Astrocyte (in vitro differentiated cells and primary cell): ENCODE results near the gene CELF2. TPM values are rescaled to one million over a fixed set of nuclear protein-coding genes. Genes with fewer than 3 reads are reported as not detected.
"Not testable (repeated sequence)": the region's sequence is repeated elsewhere in the genome, so short reads cannot be mapped to it uniquely, and the experiment has no call there.

ENCODE experiments used
- DNase-seq: peaks from one replicate; pipeline ENCODE4 v3.0.0-alpha.2; 2010; ENCODE audit warnings: low read depth
- FAIRE-seq: peaks from 2 replicates; lab custom pipeline; 2011; peaks lifted over from hg19 to GRCh38; lab: Jason Lieb, UNC
- H2AFZ ChIP-seq: 2 replicates; pipeline ENCODE4 v1.6.0; 2012; ENCODE audit warnings: low read depth, low read length, inconsistent platforms
- H3K27ac ChIP-seq: 2 replicates; pipeline ENCODE4 v1.5.1; 2011; ENCODE audit warnings: low read depth, low read length, inconsistent platforms
- H3K27me3 ChIP-seq: 2 replicates; pipeline ENCODE4 v1.6.0; 2011; ENCODE audit warnings: low read length, inconsistent platforms; ENCODE audit not compliant: insufficient read depth
- H3K36me3 ChIP-seq: 2 replicates; pipeline ENCODE4 v1.5.1; 2011; ENCODE audit warnings: low read length, inconsistent platforms; ENCODE audit not compliant: insufficient read depth
- H3K4me1 ChIP-seq: 2 replicates; pipeline ENCODE4 v1.5.1; 2011; ENCODE audit warnings: low read length, inconsistent platforms; ENCODE audit not compliant: insufficient read depth
- H3K4me2 ChIP-seq: 2 replicates; pipeline ENCODE4 v1.6.0; 2012; ENCODE audit warnings: low read length, inconsistent platforms
- H3K4me3 ChIP-seq: 2 replicates; pipeline ENCODE4 v1.5.1; 2011; ENCODE audit warnings: low read depth, mild to moderate bottlenecking, low read length, inconsistent platforms; ENCODE audit not compliant: insufficient read depth
- H3K79me2 ChIP-seq: 2 replicates; pipeline ENCODE4 v1.6.0; 2012; ENCODE audit warnings: mild to moderate bottlenecking, low read length, inconsistent platforms; ENCODE audit not compliant: insufficient read depth
- H3K9ac ChIP-seq: 2 replicates; pipeline ENCODE4 v1.6.0; 2012; ENCODE audit warnings: mild to moderate bottlenecking, low read length, inconsistent platforms
- H3K9me3 ChIP-seq: 2 replicates; pipeline ENCODE4 v1.5.1; 2012; ENCODE audit warnings: low read depth, mild to moderate bottlenecking, low read length, inconsistent platforms; ENCODE audit not compliant: insufficient read depth
- H4K20me1 ChIP-seq: 2 replicates; pipeline ENCODE4 v1.6.0; 2012; ENCODE audit warnings: low read length, inconsistent platforms; ENCODE audit not compliant: insufficient read depth
- H3K27ac Mint-ChIP-seq: one replicate; pipeline ENCODE4 v1.8.0; 2021; ENCODE audit warnings: mild to moderate bottlenecking, mixed read lengths; ENCODE audit not compliant: unreplicated experiment
- H3K27me3 Mint-ChIP-seq: one replicate; pipeline ENCODE4 v1.8.0; 2021; ENCODE audit warnings: low read depth, mixed read lengths; ENCODE audit not compliant: unreplicated experiment
- H3K36me3 Mint-ChIP-seq: one replicate; pipeline ENCODE4 v1.8.0; 2021; ENCODE audit warnings: low read depth, mixed read lengths; ENCODE audit not compliant: unreplicated experiment
- H3K4me1 Mint-ChIP-seq: one replicate; pipeline ENCODE4 v1.8.0; 2021; ENCODE audit warnings: low read depth, mixed read lengths; ENCODE audit not compliant: unreplicated experiment
- H3K4me3 Mint-ChIP-seq: one replicate; pipeline ENCODE4 v1.8.0; 2021; ENCODE audit warnings: mild to moderate bottlenecking, moderate library complexity, mixed read lengths; ENCODE audit not compliant: unreplicated experiment
- H3K9me3 Mint-ChIP-seq: one replicate; pipeline ENCODE4 v1.8.0; 2021; ENCODE audit warnings: mild to moderate bottlenecking, mixed read lengths; ENCODE audit not compliant: unreplicated experiment
- CTCF ChIP-seq: IDR thresholded peaks from 2 replicates; pipeline ENCODE4 v1.5.1; 2011; ENCODE audit warnings: low read depth, mild to moderate bottlenecking, inconsistent platforms, low read length, moderate library complexity; ENCODE audit not compliant: insufficient read depth
- EZH2 ChIP-seq: IDR thresholded peaks from 2 replicates; pipeline ENCODE4 v1.6.1; 2012; ENCODE audit warnings: mild to moderate bottlenecking, low read length, inconsistent platforms; ENCODE audit not compliant: insufficient read depth
- total RNA-seq: library from RNA; stranded (reverse); gene quantifications from 2 replicates; pipeline ENCODE4 v1.2.1, GENCODE V29; 2021

CELF2 gene
- total RNA-seq, 1 donor from 2014 or later, result 76.1 TPM

GRCh38 chr10:11363497-11363896 lies 345.8 kb downstream of the CELF2 start:
- FAIRE-seq, result no peak
- H3K9ac ChIP-seq, result no peak overlapping the region
- no peak overlapping the region for H3K27ac ChIP-seq
- H3K4me3 ChIP-seq, result no peak overlapping the region
- Mint-ChIP-seq H3K27me3 (peaks cover 9% of the 10 kb centered on the region), H3K36me3 (peaks cover 4% of the 10 kb centered on the region), H3K4me1 (no peaks in the 10 kb centered on the region), H3K9me3 (peaks cover 9% of the 10 kb centered on the region), H3K27ac (no peak overlapping the region), H3K4me3 (no peak overlapping the region)
- DNase-seq, result no peak
- H3K79me2 ChIP-seq, result no peaks in the 10 kb centered on the region
- H3K9me3 ChIP-seq, result no peaks in the 10 kb centered on the region
- no peaks in the 10 kb centered on the region for H3K27me3 ChIP-seq
- TF ChIP-seq CTCF, result no peak
- TF ChIP-seq EZH2, result no peak
- H3K4me1 ChIP-seq, result no peaks in the 10 kb centered on the region
- H3K36me3 ChIP-seq, result no peaks in the 10 kb centered on the region
- H4K20me1 ChIP-seq, result no peaks in the 10 kb centered on the region
- H2AFZ ChIP-seq, result no peak overlapping the region
- no peak overlapping the region for H3K4me2 ChIP-seq

- Mint-ChIP-seq H3K27ac (no peak overlapping the region), H3K36me3 (peaks cover 4% of the 10 kb centered on the region), H3K4me3 (no peak overlapping the region), H3K27me3 (peaks cover 11% of the 10 kb centered on the region), H3K9me3 (peaks cover 9% of the 10 kb centered on the region), H3K4me1 (no peaks in the 10 kb centered on the region)
- Histone ChIP-seq H4K20me1 (no peaks in the 10 kb centered on the region), H3K36me3 (no peaks in the 10 kb centered on the region), H3K9ac (no peak overlapping the region), H3K9me3 (no peaks in the 10 kb centered on the region), H3K4me3 (no peak overlapping the region), H3K79me2 (no peaks in the 10 kb centered on the region), H3K4me2 (no peak overlapping the region), H3K4me1 (no peaks in the 10 kb centered on the region), H3K27ac (no peak overlapping the region), H2AFZ (no peak overlapping the region), H3K27me3 (no peaks in the 10 kb centered on the region)
- no peak for TF ChIP-seq EZH2
- TF ChIP-seq CTCF, result no peak
- no peak for FAIRE-seq
- DNase-seq, result no peak
Observed at GRCh38 chr10:11364241-11364640, 346.6 kb downstream of the CELF2 start.

- FAIRE-seq, H3K36me3 Mint-ChIP-seq, H3K9me3 Mint-ChIP-seq: not testable (repeated sequence)
Observed at GRCh38 chr10:11366889-11367288, 349.2 kb downstream of the CELF2 start.

More at GRCh38 chr10:11366889-11367288, 349.2 kb downstream of the CELF2 start:
- H3K4me3 Mint-ChIP-seq, H3K9ac ChIP-seq, H3K27ac Mint-ChIP-seq, H3K4me2 ChIP-seq, H3K4me1 ChIP-seq, H3K27ac ChIP-seq, H3K79me2 ChIP-seq, H3K27me3 Mint-ChIP-seq, H4K20me1 ChIP-seq, H3K27me3 ChIP-seq, H3K4me1 Mint-ChIP-seq, H3K4me3 ChIP-seq, H3K36me3 ChIP-seq, DNase-seq, H3K9me3 ChIP-seq, H2AFZ ChIP-seq: not testable (repeated sequence)
